Ovary (tissue), 9 donors: ENCODE results near the gene POLE. TPM values are rescaled to one million over a fixed set of nuclear protein-coding genes. Genes with fewer than 3 reads are reported as not detected.

Experiments used
- DNase-seq, 5 donors: peaks; one replicate each; pipeline ENCODE4 v3.0.0-alpha.2; 2019 to 2020
- H3K27ac ChIP-seq, 2 donors: fragments of 200-600 bp; one replicate each; pipeline versions ENCODE4 v1.5.1 to v1.8.0; 2019 to 2022
- H3K27me3 ChIP-seq: fragments of 200-600 bp; one replicate; pipeline ENCODE4 v1.8.0; 2022
- H3K36me3 ChIP-seq: fragments of 200-600 bp; sonication (generic); one replicate; pipeline ENCODE4 v1.5.1; 2019
- H3K4me1 ChIP-seq: one replicate; pipeline ENCODE4 v1.8.1; 2013; ENCODE audit warnings: mild to moderate bottlenecking, moderate library complexity; ENCODE audit not compliant: insufficient read depth
- H3K4me3 ChIP-seq: fragments of 200-600 bp; sonication (generic); one replicate; pipeline ENCODE4 v1.5.1; 2017
- H3K9me3 ChIP-seq, 2 donors: fragments of 200-600 bp in 1 of 2; sonication (generic) in 1 of 2; one replicate each; pipeline versions ENCODE4 v1.5.1 to v1.8.1; 2013 to 2019; ENCODE audit warnings: mild to moderate bottlenecking in 1 of 2, moderate library complexity in 1 of 2
- CTCF ChIP-seq, 3 donors: fragments of 450-650 bp in 2 of 3; fragments of 200-600 bp in 1 of 3; IDR thresholded peaks; one replicate each; pipeline versions ENCODE4 v1.5.1 to v1.8.0; 2016 to 2022; ENCODE audit warnings: antibody characterized with exemption in 3 of 3, mild to moderate bottlenecking in 1 of 3
- EP300 ChIP-seq: sonication (generic); formaldehyde crosslinking; IDR thresholded peaks from one replicate; pipeline ENCODE4 v1.6.1; 2017; ENCODE audit warnings: antibody characterized with exemption
- POLR2A ChIP-seq: fragments of 450-650 bp; IDR thresholded peaks from one replicate; pipeline ENCODE4 v1.6.1; 2017; ENCODE audit warnings: antibody characterized with exemption, mild to moderate bottlenecking, moderate library complexity
- whole genome bisulfite sequencing, 3 donors: extraction: QIAGEN DNeasy Blood & Tissue Kit in 1 of 3; methylation state at CpG; one replicate each; pipeline versions ENCODE4 v1.1.5 to v1.1.7; 2013 to 2017; 5-methylcytosine and 5-hydroxymethylcytosine counted together
- intact Hi-C, 4 donors: fragments of 100-400 bp; cut with DNase I; formaldehyde crosslinking; loops; one replicate each; pipeline versions ENCODE4 v1.11.0 to v1.15.1; 2022 to 2023
- polyA plus RNA-seq, 2 donors: library from polyadenylated mRNA; stranded (reverse); fragments of 200-250 nt in 1 of 2; fragments of 350-450 nt in 1 of 2; fragmentation: Illumina TruSeq in 1 of 2; extraction: RNeasy Lipid Tissue Mini Kit (QIAGEN cat#74804) in 1 of 2; gene quantifications; one replicate each; pipeline ENCODE4 v1.2.3, GENCODE V29; 2013 to 2014
- total RNA-seq, 7 donors: library from RNA; depleted of rRNA in 2 of 7; stranded (reverse); fragments of >200 nt in 2 of 7; fragmentation: NEBNext Ultra II Directional in 3 of 7; extraction: Animal tissue kit (Norgen Biotek cat#: 25700) in 3 of 7; gene quantifications; one replicate each; pipeline versions ENCODE4 v1.1.0 to v1.2.4, GENCODE V29; 2016 to 2023
- donor health status: DM: no; HTN: no; CAD: no; lungs with moderate emphysema.
- donor health status: DM: no; HTN: no; CAD: no.
- donor health status: Bipolar disorder and iron deficiency.
- donor health status: DM: yes; HTN: yes; CAD: no.
- donor health status: DM: no; HTN: no; CAD: no.
- donor health status: DM: yes; HTN: yes; CAD: no.

The POLE gene
- total and polyA plus RNA-seq, 9 donors: 12.5 to 34.7 (median 24.0) TPM

- no peaks in the 10 kb centered on the region for H3K27me3 ChIP-seq
- H3K4me1 ChIP-seq: no peaks in the 10 kb centered on the region
- H3K9me3 ChIP-seq: no peaks in the 10 kb centered on the region
- no peak overlapping the region for H3K4me3 ChIP-seq
- no peaks in the 10 kb centered on the region for H3K36me3 ChIP-seq
- no peak for DNase-seq
- no peak overlapping the region for H3K27ac ChIP-seq
- 62 to 92% (median 68%) methylated on average over 2 to 3 of the region's 3 CpGs for WGBS, 3 donors
- intact Hi-C loops: no loop called here
- TF ChIP-seq CTCF (IDR thresholded peaks at IDR 0.05) (no peak), EP300 (no peak), POLR2A (no peak)
Observed at GRCh38 chr12:132587781-132588180, 99.4 kb downstream of the POLE start.

- Histone ChIP-seq H3K27me3 (no peaks in the 10 kb centered on the region), H3K27ac (no peak overlapping the region), H3K36me3 (no peaks in the 10 kb centered on the region), H3K9me3 (no peaks in the 10 kb centered on the region), H3K4me1 (no peaks in the 10 kb centered on the region), H3K4me3 (no peak overlapping the region)
- no peak for DNase-seq
- WGBS, 3 donors: 84 to 86% (median 86%) methylated on average over 18 of the region's 18 CpGs
- TF ChIP-seq EP300 (no peak), POLR2A (no peak), CTCF (IDR thresholded peaks at IDR 0.05) (no peak)
- intact Hi-C loops: no loop called here
Observed at GRCh38 chr12:132586929-132587328, 100.2 kb downstream of the POLE start.

- Histone ChIP-seq H3K9me3 (no peaks in the 10 kb centered on the region), H3K4me1 (no peaks in the 10 kb centered on the region), H3K27ac (no peak overlapping the region), H3K4me3 (no peak overlapping the region), H3K27me3 (no peaks in the 10 kb centered on the region), H3K36me3 (no peaks in the 10 kb centered on the region)
- WGBS, 3 donors: 81 to 88% (median 87%) methylated on average over 24 of the region's 24 CpGs
- no peak for TF ChIP-seq EP300
- no peak for TF ChIP-seq CTCF (IDR thresholded peaks at IDR 0.05)
- TF ChIP-seq POLR2A: no peak
- no peak for DNase-seq
- intact Hi-C loops: no loop called here
Observed at GRCh38 chr12:132585177-132585576, 102.0 kb downstream of the POLE start.

GRCh38 chr12:132584429-132584828, 102.7 kb downstream of the POLE start:
- Histone ChIP-seq H3K9me3 (no peaks in the 10 kb centered on the region), H3K27me3 (no peaks in the 10 kb centered on the region), H3K4me3 (no peak overlapping the region), H3K36me3 (no peaks in the 10 kb centered on the region), H3K4me1 (no peaks in the 10 kb centered on the region), H3K27ac (no peak overlapping the region)
- WGBS, 3 donors: 86 to 91% (median 90%) methylated on average over 14 of the region's 14 CpGs
- intact Hi-C loops: no loop called here
- TF ChIP-seq EP300 (no peak), CTCF (IDR thresholded peaks at IDR 0.05) (no peak), POLR2A (no peak)
- DNase-seq: no peak

GRCh38 chr12:132583736-132584135, 103.4 kb downstream of the POLE start:
- DNase-seq: no peak
- intact Hi-C loops: no loop called here
- no peaks in the 10 kb centered on the region for H3K4me1 ChIP-seq
- H3K27ac ChIP-seq: no peak overlapping the region
- no peaks in the 10 kb centered on the region for H3K27me3 ChIP-seq
- H3K36me3 ChIP-seq: no peaks in the 10 kb centered on the region
- H3K4me3 ChIP-seq: no peak overlapping the region
- TF ChIP-seq CTCF (IDR thresholded peaks at IDR 0.05) (no peak), EP300 (no peak), POLR2A (no peak)
- WGBS, 3 donors: 79 to 88% (median 85%) methylated on average over 29 of the region's 29 CpGs
- H3K9me3 ChIP-seq: no peaks in the 10 kb centered on the region
